IPS-18a (cell line): ENCODE results near the gene ULBP2.
"Not testable (repeated sequence)": the region's sequence is repeated elsewhere in the genome, so short reads cannot be mapped to it uniquely, and the experiment has no call there.

ENCODE experiments used
- H3K27ac ChIP-seq: one replicate; pipeline ENCODE4 v1.5.1; 2013; ENCODE audit warnings: low read length
- H3K27me3 ChIP-seq: one replicate; pipeline ENCODE4 v1.6.1; 2013; ENCODE audit warnings: mild to moderate bottlenecking, low read length; ENCODE audit not compliant: control insufficient read depth, insufficient read depth
- H3K36me3 ChIP-seq: one replicate; pipeline ENCODE4 v1.6.1; 2013; ENCODE audit warnings: low read depth, low read length; ENCODE audit not compliant: control insufficient read depth
- H3K4me1 ChIP-seq: one replicate; pipeline ENCODE4 v1.6.1; 2013; ENCODE audit warnings: low read depth, low read length; ENCODE audit not compliant: control insufficient read depth
- H3K4me3 ChIP-seq: one replicate; pipeline ENCODE4 v1.5.1; 2013; ENCODE audit warnings: low read length
- H3K9ac ChIP-seq: one replicate; pipeline ENCODE4 v1.6.1; 2013; ENCODE audit warnings: mild to moderate bottlenecking, low read length, moderate library complexity
- H3K9me3 ChIP-seq: one replicate; pipeline ENCODE4 v1.6.1; 2013; ENCODE audit warnings: low read depth, low read length; ENCODE audit not compliant: control insufficient read depth

ULBP2 gene

DNA sequence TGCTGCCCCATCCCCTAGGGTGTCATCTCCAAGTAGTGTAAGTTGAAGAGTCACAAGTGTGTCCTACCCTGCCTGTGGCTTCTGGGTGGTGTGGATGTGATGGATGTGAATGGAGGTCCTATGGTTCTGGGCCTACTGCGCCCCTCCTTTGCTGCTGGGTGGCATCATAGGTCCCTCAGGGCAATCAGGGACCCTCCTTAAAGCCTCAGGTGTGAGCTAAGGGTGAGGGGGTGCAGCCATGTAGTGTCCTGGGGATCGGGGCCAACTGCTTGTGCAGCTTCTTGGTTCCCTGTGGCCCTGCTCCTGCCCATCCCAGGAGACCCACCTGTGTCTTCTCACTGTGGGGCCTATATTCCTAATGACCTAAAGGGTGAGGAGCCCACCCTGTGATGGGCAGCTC, 24.5 kb downstream of the ULBP2 start:
- H3K9me3 ChIP-seq, H3K36me3 ChIP-seq, H3K4me1 ChIP-seq, H3K9ac ChIP-seq, H3K27ac ChIP-seq, H3K4me3 ChIP-seq: not testable (repeated sequence)
- peaks cover 98% of the 10 kb centered on the region for H3K27me3 ChIP-seq

DNA sequence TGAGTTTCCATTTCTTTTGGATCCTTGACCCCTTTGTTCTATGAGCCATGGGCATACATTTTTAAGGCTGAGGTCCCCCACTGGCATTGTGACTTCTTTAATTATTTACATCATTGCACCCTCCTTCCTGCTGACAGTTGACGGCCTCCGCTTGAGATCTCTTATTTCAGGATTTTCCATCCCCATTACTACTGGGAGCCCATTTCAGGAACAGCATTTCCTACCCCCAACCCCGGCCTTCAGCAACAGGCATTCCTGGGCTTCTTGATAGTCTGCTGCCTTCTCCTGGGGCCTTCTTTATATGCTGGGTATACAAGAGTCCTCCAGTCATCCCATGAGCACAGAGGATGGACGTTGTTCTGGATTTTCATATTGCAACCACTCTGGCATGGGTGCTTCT, 25.8 kb downstream of the ULBP2 start:
- Histone ChIP-seq H3K9me3 (no peaks in the 10 kb centered on the region), H3K36me3 (no peaks in the 10 kb centered on the region), H3K27me3 (peaks cover 87% of the 10 kb centered on the region), H3K27ac (no peak overlapping the region), H3K4me1 (no peaks in the 10 kb centered on the region), H3K4me3 (no peak overlapping the region), H3K9ac (no peak overlapping the region)

DNA sequence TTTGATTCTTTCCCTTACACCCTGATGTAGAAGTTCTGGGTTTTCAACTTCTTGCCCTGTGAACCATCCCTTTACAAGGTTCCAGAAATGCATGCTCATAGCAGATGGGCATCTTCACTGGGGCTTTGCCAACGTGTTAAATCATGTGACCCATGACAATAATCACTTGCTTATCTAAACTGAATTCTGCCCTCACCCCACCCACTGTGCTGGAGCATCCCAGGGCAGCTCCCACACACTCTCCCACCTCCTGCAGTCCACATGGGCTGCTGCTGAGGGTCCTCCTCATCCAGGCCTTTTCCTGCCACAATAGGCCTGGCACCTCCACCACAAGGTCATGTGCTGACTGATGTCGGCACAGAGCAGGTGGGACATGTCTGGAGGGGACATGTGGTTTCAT, 26.2 kb downstream of the ULBP2 start:
- H3K9ac ChIP-seq, H3K27ac ChIP-seq, H3K36me3 ChIP-seq, H3K4me3 ChIP-seq, H3K4me1 ChIP-seq, H3K9me3 ChIP-seq: not testable (repeated sequence)
- H3K27me3 ChIP-seq, result peaks cover 87% of the 10 kb centered on the region

DNA sequence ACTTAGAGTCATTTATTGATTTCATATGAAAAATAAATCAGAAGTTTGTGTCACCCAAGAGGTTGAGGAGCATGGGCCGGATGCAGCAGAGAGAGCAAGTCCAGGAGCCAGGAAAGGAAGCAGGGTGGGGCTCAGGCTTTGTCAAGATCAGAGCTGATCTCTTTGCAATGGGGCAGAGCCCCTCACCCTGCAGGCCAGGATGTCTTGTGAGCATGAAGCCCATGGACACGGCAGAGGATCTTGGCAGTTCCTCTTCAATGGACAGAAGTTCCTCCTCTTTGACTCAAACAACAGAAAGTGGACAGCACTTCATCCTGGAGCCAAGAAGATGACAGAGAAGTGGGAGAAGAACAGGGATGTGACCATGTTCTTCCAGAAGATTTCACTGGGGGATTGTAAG, 27.1 kb downstream of the ULBP2 start:
- not testable (repeated sequence) for H3K4me3 ChIP-seq, H3K27ac ChIP-seq, H3K9ac ChIP-seq, H3K9me3 ChIP-seq, H3K36me3 ChIP-seq, H3K4me1 ChIP-seq
- H3K27me3 ChIP-seq, result peaks cover 86% of the 10 kb centered on the region

DNA sequence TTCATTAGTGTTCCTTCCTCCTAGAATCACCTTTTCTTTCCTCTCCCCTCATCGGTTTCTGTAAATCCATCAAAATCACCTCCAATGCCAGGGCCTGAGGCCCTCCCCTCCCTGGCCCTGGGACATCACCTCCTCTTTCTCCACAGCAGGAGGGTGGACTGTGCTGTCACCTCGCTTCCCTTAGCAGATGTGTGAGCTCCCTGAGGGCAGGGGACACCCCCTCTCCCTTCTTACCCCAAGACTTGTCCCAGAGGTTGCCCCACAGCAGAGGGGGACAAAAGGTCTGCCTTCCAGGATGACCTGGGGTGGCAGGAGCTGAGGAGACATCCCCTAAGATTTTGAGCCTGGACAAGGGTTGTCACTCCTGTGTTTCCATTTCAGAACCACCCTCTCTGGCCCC, 27.8 kb downstream of the ULBP2 start:
- Histone ChIP-seq H3K4me1 (no peaks in the 10 kb centered on the region), H3K9ac (no peak overlapping the region), H3K27ac (no peak overlapping the region), H3K9me3 (no peaks in the 10 kb centered on the region), H3K27me3 (peaks cover 86% of the 10 kb centered on the region), H3K4me3 (no peak overlapping the region), H3K36me3 (no peaks in the 10 kb centered on the region)

DNA sequence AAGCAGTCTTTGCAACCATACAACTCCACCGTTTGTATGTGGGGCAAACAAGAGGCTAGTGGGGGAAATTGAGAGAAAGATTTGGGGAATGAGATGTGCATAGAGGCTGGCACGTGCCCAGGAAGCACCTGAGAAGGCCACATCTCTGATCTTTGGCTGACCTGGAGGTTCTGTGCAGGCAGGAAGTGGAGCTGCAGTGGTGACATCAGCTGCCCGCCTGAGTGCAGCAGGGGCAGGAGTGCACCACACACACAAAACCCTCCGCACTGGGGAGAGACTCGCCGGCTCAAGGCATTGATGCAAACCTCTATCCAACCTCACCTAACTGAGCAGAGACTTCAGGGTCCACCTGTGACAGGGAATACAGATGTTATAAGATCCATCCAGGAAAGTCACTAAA, 32.6 kb downstream of the ULBP2 start:
- not testable (repeated sequence) for H3K4me3 ChIP-seq, H3K36me3 ChIP-seq, H3K9ac ChIP-seq, H3K4me1 ChIP-seq, H3K9me3 ChIP-seq, H3K27ac ChIP-seq
- peaks cover 83% of the 10 kb centered on the region for H3K27me3 ChIP-seq

DNA sequence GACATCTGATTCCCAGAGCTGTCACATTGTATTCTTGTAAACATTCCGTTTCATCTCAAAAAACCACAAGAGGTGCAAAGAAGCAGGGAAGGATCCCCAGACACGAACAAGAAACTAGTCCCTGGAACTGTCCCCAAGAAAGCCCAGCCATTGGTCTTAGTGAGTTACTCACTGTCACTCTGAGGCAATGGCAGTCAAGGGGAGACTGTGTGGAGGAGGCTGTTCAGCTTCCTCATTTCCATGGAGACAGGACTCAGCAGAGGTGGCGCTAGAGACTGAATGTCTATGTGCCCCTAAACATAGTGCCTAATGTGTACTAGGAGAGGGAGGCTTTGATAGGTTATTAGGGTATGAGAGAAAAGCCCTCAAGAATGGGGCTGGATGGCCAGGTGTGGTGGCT, 33.0 kb downstream of the ULBP2 start:
- peaks cover 81% of the 10 kb centered on the region for H3K27me3 ChIP-seq

DNA sequence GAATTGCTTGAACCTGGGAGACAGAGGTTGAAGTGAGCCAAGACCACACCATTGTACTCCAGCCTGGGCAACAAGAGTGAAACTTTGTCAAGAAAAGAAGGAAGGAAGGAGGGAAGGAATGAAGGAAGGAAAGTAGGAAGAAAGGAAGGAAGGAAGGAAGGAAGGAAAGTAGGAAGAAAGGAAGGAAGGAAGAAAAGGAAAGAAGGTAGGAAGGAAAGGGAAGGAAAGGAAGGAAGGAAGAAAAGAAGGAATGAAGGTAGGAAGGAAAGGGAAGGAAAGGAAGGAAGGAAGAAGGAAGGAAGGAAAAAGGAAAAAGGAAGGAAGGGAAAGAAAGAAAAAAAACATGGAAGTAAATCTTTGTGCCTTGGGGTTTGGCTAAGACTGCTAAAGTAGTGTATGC, 33.6 kb downstream of the ULBP2 start:
- H3K9ac ChIP-seq, result no peak overlapping the region
- H3K4me3 ChIP-seq, result no peak overlapping the region
- peaks cover 75% of the 10 kb centered on the region for H3K27me3 ChIP-seq
- H3K27ac ChIP-seq, result no peak overlapping the region
- no peaks in the 10 kb centered on the region for H3K36me3 ChIP-seq
- no peaks in the 10 kb centered on the region for H3K4me1 ChIP-seq
- H3K9me3 ChIP-seq, result no peaks in the 10 kb centered on the region

More for the DNA sequence above, 33.0 kb downstream of the ULBP2 start:
- Histone ChIP-seq H3K27ac (no peak overlapping the region), H3K36me3 (no peaks in the 10 kb centered on the region), H3K9me3 (no peaks in the 10 kb centered on the region), H3K4me1 (no peaks in the 10 kb centered on the region), H3K4me3 (no peak overlapping the region), H3K9ac (no peak overlapping the region)

DNA sequence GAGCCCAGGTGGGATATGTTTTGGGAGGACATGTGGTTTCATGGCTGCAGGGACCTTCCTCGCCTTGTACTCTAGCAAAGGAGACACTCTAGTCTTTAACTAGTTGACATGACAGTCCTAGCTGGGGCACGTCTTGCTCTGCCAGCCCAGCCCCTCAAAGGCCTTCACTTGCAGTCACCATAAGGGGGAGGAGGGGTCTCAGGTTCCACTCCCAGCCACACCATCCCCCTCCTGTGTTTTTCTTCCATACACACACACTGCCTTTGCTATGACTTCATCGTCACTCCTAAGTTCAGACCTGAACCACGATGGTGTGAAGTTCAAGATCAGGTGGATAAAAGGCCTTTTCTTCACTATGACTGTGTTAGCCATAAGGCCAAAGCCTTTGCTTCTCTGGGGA, 35.4 kb downstream of the ULBP2 start:
- H3K27me3 ChIP-seq, result peaks cover 83% of the 10 kb centered on the region
- H3K27ac ChIP-seq, result no peak overlapping the region
- no peaks in the 10 kb centered on the region for H3K9me3 ChIP-seq
- H3K4me3 ChIP-seq, result no peak overlapping the region
- no peaks in the 10 kb centered on the region for H3K36me3 ChIP-seq
- H3K4me1 ChIP-seq, result no peaks in the 10 kb centered on the region
- no peak overlapping the region for H3K9ac ChIP-seq

DNA sequence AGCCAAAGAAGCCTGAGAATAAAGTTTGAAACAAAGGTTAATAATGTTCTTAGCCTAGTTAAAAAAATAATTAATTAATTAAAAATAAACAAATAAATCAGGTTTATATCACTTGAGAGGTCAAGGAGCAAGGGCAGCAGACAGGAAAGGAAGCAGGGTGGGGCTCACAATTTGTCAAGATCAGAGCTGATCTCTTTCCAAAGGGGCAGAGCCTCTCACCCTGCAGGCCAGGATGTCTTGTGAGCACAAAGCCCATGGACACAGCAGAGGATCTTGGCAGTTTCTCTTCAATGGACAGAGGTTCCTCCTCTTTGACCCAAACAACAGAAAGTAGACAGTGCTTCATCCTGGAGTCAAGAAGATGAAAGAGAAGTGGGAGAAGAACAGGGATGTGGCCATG, 36.8 kb downstream of the ULBP2 start:
- H3K9ac ChIP-seq, result no peak overlapping the region
- no peaks in the 10 kb centered on the region for H3K36me3 ChIP-seq
- no peaks in the 10 kb centered on the region for H3K4me1 ChIP-seq
- H3K27me3 ChIP-seq, result peaks cover 88% of the 10 kb centered on the region
- H3K9me3 ChIP-seq, result no peaks in the 10 kb centered on the region
- no peak overlapping the region for H3K27ac ChIP-seq
- H3K4me3 ChIP-seq, result no peak overlapping the region

DNA sequence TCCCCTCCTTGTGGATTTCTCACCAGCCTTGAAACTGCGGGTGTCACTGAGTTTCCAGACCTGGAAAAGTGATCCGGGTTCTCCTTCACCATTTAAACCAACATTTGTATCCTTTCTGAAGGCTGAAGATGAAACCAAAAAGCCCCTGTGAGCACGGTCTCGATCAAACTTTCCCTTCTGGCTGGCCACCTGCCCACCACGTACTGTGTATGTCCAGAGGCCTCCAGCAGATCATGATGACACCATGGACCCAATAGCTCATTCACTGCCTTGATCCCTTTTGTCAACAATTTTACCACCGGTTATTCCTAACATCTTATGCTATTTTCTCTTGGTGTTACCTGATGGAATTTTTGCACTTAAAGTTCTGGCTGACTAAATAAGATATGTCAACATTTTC, 37.5 kb downstream of the ULBP2 start:
- no peaks in the 10 kb centered on the region for H3K9me3 ChIP-seq
- no peak overlapping the region for H3K27ac ChIP-seq
- H3K36me3 ChIP-seq, result no peaks in the 10 kb centered on the region
- no peaks in the 10 kb centered on the region for H3K4me1 ChIP-seq
- H3K27me3 ChIP-seq, result peaks cover 88% of the 10 kb centered on the region
- H3K4me3 ChIP-seq, result no peak overlapping the region
- no peak overlapping the region for H3K9ac ChIP-seq

DNA sequence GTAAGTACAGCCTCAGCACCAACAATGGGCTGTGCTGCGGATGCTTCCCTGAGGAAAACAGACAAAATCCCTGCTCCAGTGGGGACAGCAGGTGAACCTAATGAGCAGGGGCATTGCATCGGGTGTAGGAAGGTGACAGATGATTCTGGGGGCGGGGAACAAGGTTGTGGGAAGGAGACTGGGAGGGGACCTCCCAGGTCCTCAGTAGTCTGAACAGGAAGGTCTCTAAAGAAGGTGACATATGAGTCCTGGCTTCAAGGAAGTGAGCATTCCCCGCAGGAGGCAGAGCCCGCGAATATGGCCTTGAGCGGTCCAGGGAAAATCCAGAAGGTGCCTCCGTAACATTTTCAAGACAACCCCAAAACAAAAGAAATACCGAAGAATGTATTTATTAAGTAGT, 41.3 kb downstream of the ULBP2 start:
- no peaks in the 10 kb centered on the region for H3K9me3 ChIP-seq
- no peak overlapping the region for H3K4me3 ChIP-seq
- peaks cover 89% of the 10 kb centered on the region for H3K27me3 ChIP-seq
- no peak overlapping the region for H3K9ac ChIP-seq
- no peaks in the 10 kb centered on the region for H3K36me3 ChIP-seq
- no peaks in the 10 kb centered on the region for H3K4me1 ChIP-seq
- H3K27ac ChIP-seq, result no peak overlapping the region

DNA sequence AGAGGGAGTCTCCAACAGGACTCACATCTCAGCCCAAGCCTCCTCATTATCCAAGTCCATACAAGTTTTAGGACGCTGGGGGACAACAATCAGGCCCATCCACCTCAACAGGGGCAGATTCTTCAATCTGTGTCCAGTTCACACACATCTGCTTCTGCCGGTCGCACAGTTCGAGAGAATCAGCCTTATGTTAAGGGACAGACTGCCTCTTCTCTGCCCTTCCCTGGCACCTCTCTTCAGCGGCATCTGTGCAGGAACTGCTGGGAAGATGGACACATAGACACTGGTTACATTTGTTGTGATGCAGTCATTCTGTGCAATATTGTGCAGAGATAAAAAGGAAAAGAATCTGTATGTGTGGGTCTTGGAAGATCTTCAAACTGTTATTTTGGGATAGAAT, 43.0 kb downstream of the ULBP2 start:
- Histone ChIP-seq H3K9ac (no peak overlapping the region), H3K27me3 (peaks cover 92% of the 10 kb centered on the region), H3K27ac (no peak overlapping the region), H3K36me3 (no peaks in the 10 kb centered on the region), H3K4me3 (no peak overlapping the region), H3K4me1 (no peaks in the 10 kb centered on the region), H3K9me3 (no peaks in the 10 kb centered on the region)
